Regular cardiac myocyte (primary cell): ENCODE results near the gene MAST4. TPM values are rescaled to one million over a fixed set of nuclear protein-coding genes. Genes with fewer than 3 reads are reported as not detected.

Experiments
- total RNA-seq: library from RNA; depleted of rRNA; stranded (reverse); fragments of >200 nt; gene quantifications from 2 replicates; pipeline ENCODE4 v1.2.3, GENCODE V29; 2014

Gene MAST4
- 4.4 and 9.6 TPM in 2 replicates for total RNA-seq

DNA sequence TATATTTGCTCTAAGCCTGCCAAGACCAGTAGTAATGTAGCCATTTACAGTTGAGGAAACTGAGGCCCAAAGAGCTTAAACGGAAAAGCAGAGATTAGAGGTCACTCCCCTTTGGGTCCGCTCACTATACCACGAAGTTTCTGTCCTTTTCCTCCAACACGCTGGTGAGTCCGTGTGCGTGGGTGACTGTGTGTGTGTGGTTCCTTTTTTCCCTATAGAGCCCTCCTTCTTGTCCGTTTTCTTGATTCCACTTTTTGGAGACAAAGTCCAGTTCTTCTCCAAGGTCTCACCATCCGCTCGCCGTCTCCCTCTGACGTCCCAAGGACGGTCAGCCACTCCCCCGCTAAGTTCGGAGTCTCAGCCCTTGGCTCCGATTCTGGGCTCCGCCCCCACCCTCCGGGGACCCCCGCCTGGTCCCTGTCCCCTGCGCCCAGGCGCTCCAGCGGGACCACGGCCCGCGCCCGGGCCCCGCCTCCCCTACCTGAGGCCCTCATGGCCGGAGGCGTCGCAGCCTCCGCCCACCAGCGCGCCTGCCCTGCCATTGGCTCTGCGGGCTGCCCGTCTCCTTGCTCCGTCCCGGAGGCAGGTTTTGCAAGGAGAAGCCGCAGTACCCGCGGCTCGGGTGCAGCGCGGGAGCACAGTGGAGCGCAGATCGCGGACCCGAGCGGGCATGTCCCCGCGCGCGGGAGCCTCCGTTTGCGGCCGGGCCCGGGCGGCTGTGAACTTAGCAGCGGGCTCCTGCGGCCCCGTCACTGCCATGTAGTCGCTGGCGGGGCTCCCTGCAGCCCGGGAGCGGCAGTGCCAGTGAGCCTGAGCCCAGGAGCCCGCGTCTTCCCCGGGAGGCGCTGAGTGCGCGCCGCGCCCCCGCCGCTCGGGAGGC, at the start of gene MAST4:
Gene MAST4 (plus strand): TSS at position 638 of the 880 bp plus-strand sequence. CDS start 263 bp downstream, outside the sequence.

DNA sequence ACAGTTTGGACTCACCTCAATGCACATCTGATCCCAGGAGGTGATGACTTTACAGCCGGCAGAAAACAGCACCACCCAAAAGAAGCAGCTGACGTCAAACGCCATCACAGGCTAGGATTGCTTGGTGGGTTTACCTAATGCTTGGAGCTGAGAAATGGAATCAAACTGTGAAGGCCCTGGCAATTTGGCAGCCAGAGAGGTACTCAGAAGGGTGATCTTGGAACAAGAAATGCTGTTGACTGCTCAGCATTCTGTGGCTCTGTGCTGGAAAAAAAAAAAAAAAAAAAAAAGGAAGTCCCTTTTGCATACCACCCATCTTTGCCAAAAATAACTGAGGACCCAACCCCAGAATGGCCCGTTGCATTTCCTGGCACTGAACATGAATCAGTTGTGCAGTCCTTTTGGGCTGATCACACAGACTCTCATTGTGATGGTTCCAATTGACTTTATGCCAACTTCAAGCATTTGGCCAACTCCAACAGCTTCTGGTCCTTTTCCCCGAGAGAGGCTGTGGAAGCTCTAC, 600.4 kb downstream of the MAST4 start, which contains the start of gene CD180:
Gene CD180 (minus strand): TSS at position 263 of the 523 bp plus-strand sequence. CDS start 158 bp downstream, at position 105.

